DMS153 (cell line): ENCODE results near the gene RNF167.

Experiments
- DNase-seq: peaks from one replicate; lab custom pipeline; 2025; lab: John Stamatoyannopoulos, UW

RNF167 gene

GRCh38 chr17:4953451-4953961 is 13.4 kb downstream of the RNF167 start:
- no peak for DNase-seq

- DNase-seq = no peak
These were observed 15.0 kb downstream of the RNF167 start for GRCh38 chr17:4955091-4955490.

DNA sequence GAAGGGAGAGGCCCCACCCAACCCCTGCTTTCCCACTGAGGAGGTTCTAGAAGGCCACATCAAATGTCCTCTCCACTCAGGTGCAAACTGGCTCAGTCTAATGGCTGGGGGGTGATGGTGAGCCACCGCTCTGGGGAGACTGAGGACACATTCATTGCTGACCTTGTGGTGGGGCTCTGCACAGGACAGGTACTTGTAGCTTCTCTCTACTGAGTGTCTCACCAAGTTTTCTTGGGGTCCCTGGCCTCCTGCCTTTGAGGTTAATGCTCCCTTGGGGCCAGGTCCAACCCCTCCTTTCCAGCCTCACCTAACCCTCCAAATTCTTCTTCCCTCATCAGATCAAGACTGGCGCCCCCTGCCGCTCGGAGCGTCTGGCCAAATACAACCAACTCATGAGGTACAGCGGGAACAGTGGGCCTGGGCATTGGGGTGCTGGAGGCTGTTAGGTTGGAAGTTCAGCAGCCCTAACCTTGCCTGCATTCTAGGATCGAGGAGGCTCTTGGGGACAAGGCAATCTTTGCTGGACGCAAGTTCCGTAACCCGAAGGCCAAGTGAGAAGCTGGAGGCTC is 16.5 kb downstream of the RNF167 start:
- no peak for DNase-seq

GRCh38 chr17:4958102-4958501 is 18.0 kb downstream of the RNF167 start:
- no peak for DNase-seq

DNA sequence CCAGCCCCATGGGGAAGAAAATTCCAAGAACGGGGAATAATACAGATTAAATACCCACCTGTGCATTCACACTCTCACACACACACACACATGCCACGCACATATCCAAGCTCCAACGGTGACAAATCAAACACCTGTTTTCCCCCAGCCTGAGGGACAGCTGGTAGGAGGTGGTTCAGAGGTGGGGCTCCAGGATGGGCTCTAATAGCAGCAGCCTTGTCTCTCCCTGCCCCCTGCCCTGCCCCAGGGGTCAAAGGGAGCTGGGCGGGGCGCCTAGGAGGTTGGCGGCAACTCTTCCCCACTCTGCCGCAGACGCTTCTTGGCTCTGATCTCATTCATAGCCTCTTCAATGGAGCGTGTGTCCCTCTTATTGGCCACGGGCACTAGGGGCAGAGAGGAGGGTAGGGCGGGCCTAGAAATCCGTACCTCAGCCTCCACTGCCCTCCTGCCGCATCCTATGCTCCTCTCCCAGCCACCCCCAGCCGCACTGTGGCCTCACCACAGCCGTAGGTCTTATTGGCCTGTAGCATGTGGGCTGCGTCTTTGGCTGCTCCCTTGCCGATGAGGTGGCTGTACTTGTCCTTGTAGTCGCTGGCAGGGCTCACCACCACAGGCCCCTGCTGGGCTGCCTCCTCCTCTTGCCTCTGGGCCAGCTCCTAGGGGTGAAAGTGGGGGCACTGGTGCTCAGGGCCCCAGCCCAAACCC is 19.3 kb downstream of the RNF167 start:
- no peak for DNase-seq

- DNase-seq = no peak
These were observed 20.3 kb downstream of the RNF167 start for GRCh38 chr17:4960279-4960922.

GRCh38 chr17:4965311-4965986 is 25.4 kb downstream of the RNF167 start:
- DNase-seq = no peak

DNA sequence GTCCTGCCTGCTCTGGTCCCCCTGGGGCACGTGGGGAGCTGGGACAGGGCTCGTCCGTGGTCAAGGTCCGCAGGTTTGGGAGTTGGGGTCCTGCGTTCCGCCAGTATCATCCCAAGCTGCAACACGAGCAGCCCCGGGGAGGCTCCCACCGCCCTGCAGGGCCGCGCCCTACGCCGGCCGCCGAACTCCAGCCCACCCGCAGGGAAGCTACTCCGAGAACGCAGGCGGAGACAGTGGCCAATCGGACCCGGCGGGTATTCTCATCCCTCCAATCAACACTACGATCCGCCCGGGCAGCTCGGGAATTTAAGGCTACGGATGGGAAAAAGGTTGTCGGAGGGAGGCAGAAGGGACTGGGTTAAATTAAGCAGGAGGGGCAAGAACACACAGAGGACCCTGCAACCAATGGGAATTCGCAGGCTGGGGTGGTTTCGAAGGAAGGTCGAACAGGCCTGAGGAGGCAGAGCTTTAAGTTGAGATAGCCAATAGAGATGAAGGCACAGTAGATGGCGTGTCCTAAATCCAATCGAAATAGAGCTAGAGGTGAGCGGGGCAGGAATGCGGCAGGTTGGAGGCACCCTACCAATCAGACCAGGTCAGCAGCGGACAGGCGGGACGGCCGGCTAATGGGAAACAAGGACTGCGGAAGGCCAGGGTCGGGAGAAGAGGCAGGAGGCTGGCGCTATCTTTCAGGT is 26.9 kb downstream of the RNF167 start:
- peak; percentile 96 for DNase-seq

DNA sequence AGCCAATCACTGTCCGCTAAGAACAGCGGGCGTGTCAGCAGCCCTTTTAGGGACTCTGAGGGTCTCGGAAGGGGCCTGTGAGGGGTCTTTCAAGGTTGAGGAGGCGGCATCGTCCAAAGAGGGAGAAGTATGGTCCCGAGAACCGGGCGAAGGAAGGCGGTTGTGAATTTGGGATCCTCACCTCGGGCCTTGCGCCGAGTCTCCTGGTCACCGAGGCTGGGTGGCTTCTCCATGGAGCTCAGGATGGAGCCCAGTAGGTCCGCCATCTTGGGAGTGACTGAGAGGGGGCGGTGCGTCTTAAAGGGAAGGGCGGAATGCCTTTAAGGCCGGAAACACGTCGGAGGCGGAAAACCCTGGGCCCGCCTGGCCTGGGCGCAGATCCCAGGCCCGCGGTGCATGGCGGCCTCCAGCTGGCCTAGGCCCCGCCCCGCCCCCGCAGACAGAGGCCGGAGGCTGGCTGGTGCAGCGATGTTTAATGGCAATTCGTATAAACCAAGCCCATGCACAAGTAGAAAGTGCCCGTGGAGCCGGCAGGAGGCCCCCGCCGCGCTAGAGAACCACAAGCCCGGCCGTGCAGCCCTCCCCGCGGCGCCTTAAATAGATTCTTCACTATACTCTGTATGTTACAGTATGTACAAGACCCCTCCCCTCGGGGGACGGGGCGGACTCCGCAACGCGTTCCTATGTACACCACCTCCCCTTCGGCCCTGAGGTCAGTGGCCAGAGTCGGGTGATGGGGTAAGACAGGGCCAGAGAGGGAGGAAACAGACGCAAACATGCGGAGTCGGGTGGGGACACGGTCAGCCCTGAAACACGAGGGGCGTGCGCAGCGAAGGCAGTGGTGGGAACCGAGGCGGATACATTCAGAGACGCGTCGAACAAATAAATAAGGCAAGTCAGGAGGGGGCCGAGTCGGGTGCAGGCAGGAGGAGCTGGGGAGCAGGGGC is 27.7 kb downstream of the RNF167 start, which contains the start of gene SPAG7:
SPAG7 (minus strand) TSS at position 279 of the 947 bp plus-strand sequence; CDS start at position 266, 13 bp downstream.
- DNase-seq = peak; percentile 72

DNA sequence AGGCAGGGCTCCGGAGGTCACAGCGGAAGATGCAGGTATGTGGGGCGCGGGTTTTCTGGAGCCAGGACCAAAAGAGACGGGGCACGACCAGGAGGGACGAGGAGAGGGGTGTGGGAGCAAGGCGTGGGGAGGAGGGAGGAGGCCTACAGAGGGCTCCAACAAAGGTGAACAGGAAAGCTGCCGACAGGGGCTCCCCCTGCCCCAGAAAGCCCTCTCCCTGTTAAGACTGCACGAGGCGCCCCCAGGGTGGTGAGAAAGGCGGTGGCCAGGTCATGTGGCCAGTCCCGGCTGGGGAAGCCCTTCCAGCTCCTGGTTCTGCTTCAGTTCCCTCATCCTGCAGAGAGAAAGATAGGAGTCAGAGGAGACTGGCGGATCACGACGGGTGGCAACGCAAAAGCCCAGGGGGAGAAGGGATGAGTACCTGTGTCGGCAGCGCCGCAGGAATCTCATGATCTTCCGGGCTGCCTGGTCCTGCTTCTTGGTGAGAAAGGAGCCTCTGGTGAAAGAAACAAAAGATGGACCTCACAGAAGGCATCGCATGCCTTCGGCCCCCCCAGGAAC is 28.5 kb downstream of the RNF167 start:
- DNase-seq = no peak

GRCh38 chr17:4969047-4969550 is 29.0 kb downstream of the RNF167 start:
- DNase-seq = no peak

DNA sequence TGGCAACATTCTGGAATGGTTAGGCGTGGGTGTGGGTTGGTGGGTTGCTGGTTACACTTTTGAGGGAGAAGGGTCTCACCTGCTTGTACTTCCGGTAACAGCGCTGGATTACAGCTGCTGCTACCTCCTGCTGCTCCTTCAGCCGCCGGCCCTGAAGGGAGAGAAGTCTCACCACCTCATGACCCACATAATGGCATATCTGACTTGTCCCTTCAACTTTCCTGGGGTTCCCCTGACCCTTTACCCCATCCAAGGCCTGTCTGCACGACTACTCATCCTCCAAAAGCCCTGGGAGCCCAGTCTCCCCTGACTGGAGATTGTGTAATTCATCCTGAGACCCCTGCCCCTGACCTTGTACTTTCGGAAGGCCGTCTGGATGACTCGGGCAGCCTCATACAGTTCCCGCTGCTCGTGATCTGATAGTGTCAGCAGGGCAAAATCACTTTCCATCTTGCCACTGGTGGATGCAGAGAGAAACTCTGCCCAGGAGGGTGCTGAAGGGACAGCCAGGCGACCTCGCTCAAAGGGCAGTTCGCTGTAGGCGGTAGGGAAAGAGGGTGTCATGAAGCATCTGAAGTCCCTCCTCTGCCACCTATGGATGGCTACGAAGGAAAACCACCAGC is 29.6 kb downstream of the RNF167 start:
- no peak for DNase-seq

GRCh38 chr17:4970273-4970672 is 30.2 kb downstream of the RNF167 start:
- DNase-seq = no peak

DNA sequence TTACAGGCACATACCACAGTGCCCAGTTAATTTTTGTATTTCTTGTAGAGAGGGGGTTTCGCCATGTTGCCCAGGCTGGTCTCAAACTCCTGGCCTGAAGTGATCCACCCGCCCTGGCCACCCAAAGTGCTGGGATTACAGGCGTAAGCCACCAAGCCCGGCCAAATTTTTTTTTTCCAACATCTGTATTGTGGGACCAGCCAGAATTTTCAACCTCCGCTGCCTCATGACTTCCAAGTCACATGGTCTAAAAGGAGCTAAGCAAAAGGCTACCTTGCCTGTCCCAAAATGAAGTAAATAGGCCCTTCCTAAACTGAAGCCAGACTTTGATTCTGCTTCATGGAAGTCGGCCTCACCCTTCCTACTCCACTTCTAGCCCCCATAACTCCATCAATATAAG is 31.8 kb downstream of the RNF167 start:
- DNase-seq = no peak

DNA sequence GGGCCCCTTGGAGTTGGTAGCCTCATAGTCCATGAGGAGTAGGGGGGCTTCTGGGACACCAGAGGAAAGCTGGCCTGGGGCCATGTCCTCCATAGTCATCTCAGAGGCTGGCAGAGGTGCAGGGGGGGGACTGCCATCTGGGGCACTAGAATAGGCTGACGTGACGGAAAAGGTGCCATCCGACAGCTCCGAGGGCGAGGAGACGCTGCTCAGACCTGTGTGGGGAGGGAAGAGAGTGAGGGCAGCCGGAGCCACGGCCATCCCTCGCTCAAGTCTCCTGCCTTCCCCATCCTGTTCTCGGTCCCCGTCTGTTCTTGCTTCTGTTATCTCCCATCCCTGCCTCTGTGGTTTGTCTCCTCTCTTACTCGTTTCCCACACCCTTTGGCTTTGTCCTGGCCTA is 32.3 kb downstream of the RNF167 start:
- no peak for DNase-seq

GRCh38 chr17:4972752-4973151 is 32.7 kb downstream of the RNF167 start:
- no peak for DNase-seq

DNA sequence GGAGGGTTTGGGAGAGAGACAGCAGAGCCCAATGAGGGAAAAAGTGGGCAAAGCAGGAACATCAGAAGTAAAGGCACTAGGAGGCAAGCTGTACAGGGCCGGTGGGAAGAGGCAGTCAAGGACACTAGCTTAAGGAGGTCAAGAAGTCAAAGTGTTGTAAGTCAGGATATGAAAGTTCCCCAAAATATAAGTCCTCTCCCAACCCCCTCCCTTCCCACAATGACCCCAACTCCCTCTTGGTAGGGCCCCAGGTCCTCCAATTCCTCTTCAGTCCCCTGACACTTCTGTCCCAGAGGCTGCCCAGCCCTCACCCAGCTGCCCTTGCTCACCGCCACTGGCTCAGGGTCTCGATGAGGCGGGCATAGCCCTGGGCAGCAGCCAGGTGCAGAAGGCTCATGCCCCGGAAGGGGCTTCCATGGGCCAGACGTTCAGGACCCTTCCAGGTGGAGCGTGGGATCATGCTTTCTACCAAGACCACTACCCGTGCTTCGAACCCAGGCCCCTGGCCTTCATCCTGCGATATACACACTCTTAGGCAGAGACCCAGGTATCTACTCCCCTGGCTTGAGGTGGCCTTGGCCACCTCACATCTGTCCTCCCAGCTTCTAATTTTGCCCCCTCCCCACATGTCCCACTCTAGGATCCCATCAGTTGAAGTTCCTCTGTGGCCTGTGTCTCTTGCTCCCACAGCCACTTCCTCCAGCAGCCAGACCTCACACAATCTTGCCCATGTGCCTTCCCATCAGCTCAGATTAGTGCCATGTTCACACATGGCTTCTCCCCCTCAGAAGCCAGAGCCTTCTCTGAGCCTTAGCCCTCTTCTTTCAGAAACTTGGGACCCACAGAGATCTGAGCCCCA is 33.4 kb downstream of the RNF167 start:
- DNase-seq = no peak

DNA sequence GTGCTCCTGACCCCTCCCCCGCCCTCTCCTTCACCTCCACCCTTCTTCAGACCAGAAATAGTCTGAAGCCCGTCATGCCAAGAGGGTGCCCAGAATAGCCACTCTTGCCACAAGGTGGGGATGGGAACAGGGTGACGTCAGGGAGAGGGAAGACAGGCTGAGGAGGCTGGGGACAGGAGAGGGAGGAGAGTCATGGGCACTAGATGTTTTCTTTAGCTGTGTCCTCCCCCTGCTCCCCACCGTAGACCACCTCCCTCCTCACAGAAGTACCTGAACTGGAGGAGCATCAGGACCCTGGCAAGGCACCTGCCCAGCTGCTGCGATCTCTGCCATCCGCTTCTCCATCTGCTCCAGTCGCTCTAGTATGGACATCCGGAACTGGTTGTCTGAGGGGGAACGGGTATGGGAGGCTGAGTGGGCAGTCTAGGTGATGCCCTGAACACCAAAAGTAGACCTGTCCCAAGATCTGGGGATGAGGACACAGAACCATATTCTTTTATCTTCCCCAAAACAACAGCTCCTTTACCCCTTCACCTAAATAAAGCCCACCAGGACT is 34.1 kb downstream of the RNF167 start:
- DNase-seq = no peak

- no peak for DNase-seq
These were observed 38.7 kb downstream of the RNF167 start for GRCh38 chr17:4978726-4979125.
